Gastrocnemius medialis (tissue), 4 donors: ENCODE results near the gene PCDH9. TPM values are rescaled to one million over a fixed set of nuclear protein-coding genes. Genes with fewer than 3 reads are reported as not detected.

Experiments used
- ATAC-seq, 2 donors: fragments of 150-250 bp; one replicate each; pipeline ENCODE4 v1.9.1; 2016
- DNase-seq, 2 donors: peaks; one replicate each; pipeline ENCODE4 v3.0.0-alpha.2; 2019
- H3K27ac ChIP-seq, 4 donors: fragments of 200-600 bp; sonication (generic); 1 replicate in 1 of 4; 2 replicates in 3 of 4; pipeline ENCODE4 v1.5.1; 2016 to 2018; ENCODE audit warnings: mild to moderate bottlenecking in 2 of 4, moderate library complexity in 1 of 4
- H3K27me3 ChIP-seq, 3 donors: fragments of 200-600 bp; sonication (generic) in 2 of 3; 1 replicate in 1 of 3; 2 replicates in 2 of 3; pipeline versions ENCODE4 v1.5.1 to v1.6.0; 2016 to 2019; ENCODE audit warnings: mild to moderate bottlenecking in 1 of 3, moderate library complexity in 1 of 3
- H3K36me3 ChIP-seq, 2 donors: fragments of 200-600 bp; sonication (generic) in 1 of 2; one replicate each; pipeline ENCODE4 v1.5.1; 2017 to 2018
- H3K4me1 ChIP-seq, 2 donors: fragments of 200-600 bp; sonication (generic) in 1 of 2; one replicate each; pipeline ENCODE4 v1.5.1; 2016 to 2017; ENCODE audit warnings: mild to moderate bottlenecking in 2 of 2
- H3K4me3 ChIP-seq, 4 donors: fragments of 200-600 bp; sonication (generic) in 3 of 4; 1 replicate in 1 of 4; 2 replicates in 3 of 4; pipeline ENCODE4 v1.5.1; 2016 to 2019; ENCODE audit warnings: mild to moderate bottlenecking in 2 of 4
- H3K9me3 ChIP-seq, 3 donors: fragments of 200-600 bp; sonication (generic) in 2 of 3; 1 replicate in 1 of 3; 2 replicates in 2 of 3; pipeline ENCODE4 v1.5.1; 2016 to 2019
- POLR2A ChIP-seq, 2 donors: fragments of 450-650 bp; IDR thresholded peaks; one replicate each; pipeline ENCODE4 v1.6.1; 2017; ENCODE audit warnings: antibody characterized with exemption in 2 of 2, mild to moderate bottlenecking in 2 of 2, moderate library complexity in 2 of 2
- in situ Hi-C, 4 donors: fragments of 200-750 bp; cut with MboI; loops; one replicate each; pipeline versions ENCODE4 v1.15.0 to v1.8.0; 2017; ENCODE audit warnings: low sequenced_read_pairs in 4 of 4
- intact Hi-C: fragments of 100-400 bp; cut with DNase I; formaldehyde crosslinking; loops from one replicate; pipeline ENCODE4 v1.15.1; 2023; ENCODE audit warnings: low total_unique reads
- total RNA-seq, 4 donors: library from RNA; depleted of rRNA; stranded (reverse); fragments of >200 nt; gene quantifications; one replicate each; pipeline versions ENCODE4 v1.1.0 to v1.2.3, GENCODE V29; 2016
- TF ChIP-seq, protein P1 (sequence below), 5 experiments: fragments of 450-650 bp in 3 of 5; fragments of 200-600 bp in 2 of 5; sonication (generic) in 2 of 5; IDR thresholded peaks in 4 of 5; conservative IDR thresholded peaks in 1 of 5; 1 replicate in 4 of 5; 2 replicates in 1 of 5; pipeline ENCODE4 v1.5.1; 2016 to 2019; ENCODE audit warnings: antibody characterized with exemption in 5 of 5, mild to moderate bottlenecking in 3 of 5, moderate library complexity in 3 of 5

The PCDH9 gene
- total RNA-seq, 4 donors from 2014 or later, result 1.4 to 2.1 (median 1.9) TPM

DNA sequence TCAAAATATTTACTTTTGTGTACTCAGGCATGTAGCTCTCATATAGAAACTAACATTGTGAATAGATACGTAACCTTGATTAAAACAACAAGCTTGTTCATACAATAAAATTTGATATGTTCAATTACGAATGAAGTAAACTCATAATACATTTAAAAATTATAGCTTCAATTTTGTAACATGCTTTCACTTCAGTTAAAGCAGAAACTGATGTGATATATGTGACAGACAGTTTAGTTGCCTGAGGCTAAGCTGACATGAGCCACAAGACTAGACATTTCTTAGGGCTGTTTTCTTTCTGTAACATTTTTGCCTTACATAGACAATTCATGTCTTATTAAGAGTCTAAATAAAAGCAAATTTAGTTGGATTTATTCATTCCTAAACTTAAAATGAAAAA is 526.0 kb downstream of the PCDH9 start:
- H3K4me3 ChIP-seq, result no peak overlapping the region
- H3K4me1 ChIP-seq, result no peaks in the 10 kb centered on the region
- H3K9me3 ChIP-seq, result no peaks in the 10 kb centered on the region
- TF ChIP-seq, protein P1, sequence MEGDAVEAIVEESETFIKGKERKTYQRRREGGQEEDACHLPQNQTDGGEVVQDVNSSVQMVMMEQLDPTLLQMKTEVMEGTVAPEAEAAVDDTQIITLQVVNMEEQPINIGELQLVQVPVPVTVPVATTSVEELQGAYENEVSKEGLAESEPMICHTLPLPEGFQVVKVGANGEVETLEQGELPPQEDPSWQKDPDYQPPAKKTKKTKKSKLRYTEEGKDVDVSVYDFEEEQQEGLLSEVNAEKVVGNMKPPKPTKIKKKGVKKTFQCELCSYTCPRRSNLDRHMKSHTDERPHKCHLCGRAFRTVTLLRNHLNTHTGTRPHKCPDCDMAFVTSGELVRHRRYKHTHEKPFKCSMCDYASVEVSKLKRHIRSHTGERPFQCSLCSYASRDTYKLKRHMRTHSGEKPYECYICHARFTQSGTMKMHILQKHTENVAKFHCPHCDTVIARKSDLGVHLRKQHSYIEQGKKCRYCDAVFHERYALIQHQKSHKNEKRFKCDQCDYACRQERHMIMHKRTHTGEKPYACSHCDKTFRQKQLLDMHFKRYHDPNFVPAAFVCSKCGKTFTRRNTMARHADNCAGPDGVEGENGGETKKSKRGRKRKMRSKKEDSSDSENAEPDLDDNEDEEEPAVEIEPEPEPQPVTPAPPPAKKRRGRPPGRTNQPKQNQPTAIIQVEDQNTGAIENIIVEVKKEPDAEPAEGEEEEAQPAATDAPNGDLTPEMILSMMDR (IDR thresholded peaks at IDR 0.05 in 4 of 5, conservative IDR thresholded peaks at IDR 0.05 in 1 of 5), result no peak
- no peak for TF ChIP-seq POLR2A (IDR thresholded peaks at IDR 0.05)
- ATAC-seq (no peak), DNase-seq (no peak)
- intact Hi-C loops (no loop called here), in situ Hi-C loops (no loop called here)
- H3K36me3 ChIP-seq, result no peaks in the 10 kb centered on the region
- no peaks in the 10 kb centered on the region for H3K27me3 ChIP-seq
- no peak overlapping the region for H3K27ac ChIP-seq

DNA sequence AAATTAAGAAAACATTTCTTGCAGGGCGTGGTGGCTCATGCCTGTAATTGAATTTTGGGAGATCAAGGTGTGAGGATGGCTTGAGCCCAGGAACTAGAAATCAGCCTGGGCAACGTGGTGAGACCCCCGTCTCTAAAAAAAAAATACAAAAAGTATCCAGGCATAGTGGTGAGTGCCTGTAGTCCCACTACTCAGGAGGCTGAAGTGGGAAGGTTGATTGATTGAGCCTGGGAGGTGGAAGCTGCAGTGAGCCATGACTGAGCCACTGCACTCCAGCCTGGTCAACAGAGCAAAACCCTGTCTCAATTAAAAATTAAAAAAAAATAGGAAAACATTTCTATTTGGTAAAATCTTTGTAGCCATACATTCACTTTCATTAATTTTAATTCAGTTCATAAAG is 526.5 kb downstream of the PCDH9 start:
- H3K27ac ChIP-seq, result no peak overlapping the region
- H3K36me3 ChIP-seq, result no peaks in the 10 kb centered on the region
- in situ Hi-C loops, result no loop called here
- no peaks in the 10 kb centered on the region for H3K27me3 ChIP-seq
- no peak for DNase-seq
- TF ChIP-seq POLR2A (IDR thresholded peaks at IDR 0.05), result no peak
- TF ChIP-seq, protein P1 (IDR thresholded peaks at IDR 0.05 in 4 of 5, conservative IDR thresholded peaks at IDR 0.05 in 1 of 5), result no peak
- no peaks in the 10 kb centered on the region for H3K4me1 ChIP-seq
- H3K9me3 ChIP-seq, result no peaks in the 10 kb centered on the region
- no peak for ATAC-seq
- no peak overlapping the region for H3K4me3 ChIP-seq
- intact Hi-C loops, result no loop called here

DNA sequence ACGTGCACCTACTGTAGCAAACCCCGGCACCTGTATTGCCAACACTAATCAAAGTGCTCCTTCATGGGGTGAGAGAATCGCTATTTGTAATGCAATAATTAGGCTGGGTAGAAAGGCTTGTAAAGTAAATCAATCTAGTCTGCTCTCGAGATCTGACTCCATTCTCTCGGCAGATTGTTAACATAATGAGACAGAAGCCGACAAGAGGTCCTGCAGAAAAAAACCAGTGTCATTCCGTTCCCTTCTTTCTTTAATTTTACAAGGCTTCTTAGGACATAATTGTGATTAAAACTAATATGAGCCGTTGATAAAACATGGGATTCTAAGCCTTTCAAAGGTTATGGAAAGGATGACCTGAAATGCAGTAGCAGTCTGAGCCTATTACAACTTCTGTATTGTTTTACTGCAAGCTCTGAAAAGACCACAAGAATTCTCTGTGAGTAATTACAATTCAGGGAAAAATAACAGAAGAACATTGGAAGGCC is 530.0 kb downstream of the PCDH9 start:
- intact Hi-C loops, result no loop called here
- H3K27me3 ChIP-seq, result no peaks in the 10 kb centered on the region
- H3K4me3 ChIP-seq, result no peak overlapping the region
- H3K36me3 ChIP-seq, result no peaks in the 10 kb centered on the region
- ATAC-seq (no peak), DNase-seq (no peak)
- H3K9me3 ChIP-seq, result no peaks in the 10 kb centered on the region
- TF ChIP-seq, protein P1 (IDR thresholded peaks at IDR 0.05 in 4 of 5, conservative IDR thresholded peaks at IDR 0.05 in 1 of 5), result no peak
- no peak for TF ChIP-seq POLR2A (IDR thresholded peaks at IDR 0.05)
- H3K4me1 ChIP-seq, result no peaks in the 10 kb centered on the region
- H3K27ac ChIP-seq, result no peak overlapping the region
- in situ Hi-C loops, result no loop called here

DNA sequence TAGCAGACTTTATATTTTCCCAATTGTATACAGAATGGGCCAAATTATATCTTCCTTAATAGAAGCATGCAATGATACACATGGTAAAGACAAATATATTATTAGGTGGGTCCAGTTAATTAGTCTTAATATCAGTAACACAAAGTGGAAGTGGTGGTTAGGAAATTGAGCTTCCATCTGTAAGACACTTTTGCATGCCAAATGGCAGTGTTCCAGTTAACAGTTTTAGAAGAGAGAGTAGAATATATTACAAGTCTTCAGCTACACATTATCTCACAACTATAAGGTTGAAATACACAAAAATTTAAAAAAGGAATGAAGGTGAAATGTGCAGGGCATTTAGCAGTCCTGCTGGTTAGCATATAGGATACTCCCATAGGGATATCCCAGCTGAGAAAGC is 536.5 kb downstream of the PCDH9 start:
- Histone ChIP-seq H3K27me3 (no peaks in the 10 kb centered on the region), H3K4me1 (no peaks in the 10 kb centered on the region), H3K4me3 (no peak overlapping the region), H3K9me3 (no peaks in the 10 kb centered on the region), H3K36me3 (no peaks in the 10 kb centered on the region), H3K27ac (no peak overlapping the region)
- intact Hi-C loops (no loop called here), in situ Hi-C loops (no loop called here)
- DNase-seq (no peak), ATAC-seq (no peak)
- TF ChIP-seq POLR2A (IDR thresholded peaks at IDR 0.05), result no peak

DNA sequence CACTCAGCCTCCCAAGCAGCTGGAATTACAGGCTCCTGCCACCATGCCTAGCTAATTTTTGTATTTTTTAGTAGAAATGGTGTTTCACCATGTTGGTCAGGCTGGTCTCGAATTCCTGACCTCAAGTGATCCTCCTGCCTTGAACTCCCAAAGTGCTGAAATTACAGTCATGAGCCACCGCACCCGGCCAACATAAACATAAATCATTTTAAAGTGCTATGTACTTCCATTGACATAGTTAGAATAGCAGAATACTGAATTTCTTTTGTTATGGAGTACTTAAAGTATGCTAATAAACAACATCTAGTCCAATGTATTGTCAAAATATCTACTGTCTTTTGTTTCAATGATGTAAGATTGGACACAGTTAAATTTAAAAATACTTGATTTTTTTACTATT is 539.0 kb downstream of the PCDH9 start:
- in situ Hi-C loops, result no loop called here
- no peaks in the 10 kb centered on the region for H3K4me1 ChIP-seq
- TF ChIP-seq POLR2A (IDR thresholded peaks at IDR 0.05), result no peak
- TF ChIP-seq, protein P1 (IDR thresholded peaks at IDR 0.05 in 4 of 5, conservative IDR thresholded peaks at IDR 0.05 in 1 of 5), result no peak

More for the DNA sequence above, 539.0 kb downstream of the PCDH9 start:
- H3K27me3 ChIP-seq, result no peaks in the 10 kb centered on the region
- ATAC-seq (no peak), DNase-seq (no peak)
- no peak overlapping the region for H3K4me3 ChIP-seq
- no peaks in the 10 kb centered on the region for H3K36me3 ChIP-seq
- H3K27ac ChIP-seq, result no peak overlapping the region
- intact Hi-C loops, result no loop called here
- H3K9me3 ChIP-seq, result no peaks in the 10 kb centered on the region
